Neural progenitor cell (in vitro differentiated cells): ENCODE data around the gene IFT122. TPM values are rescaled to one million over a fixed set of nuclear protein-coding genes. Genes with fewer than 3 reads are reported as not detected.

Source experiments
- DNase-seq: peaks from one replicate; pipeline ENCODE4 v3.0.0-alpha.2; 2016; ENCODE audit warnings: low spot score
- H2AFZ ChIP-seq: fragments of 200-600 bp; sonication (generic); replicated peaks from 2 replicates; pipeline ENCODE4 v1.6.1; 2016; ENCODE audit warnings: antibody characterized with exemption
- H3F3A ChIP-seq: fragments of 200-600 bp; sonication (generic); 2 replicates; pipeline ENCODE4 v1.6.1; 2016; ENCODE audit warnings: antibody characterized with exemption, low read depth
- H3K27ac ChIP-seq: fragments of 200-600 bp; sonication (generic); 2 replicates; pipeline ENCODE4 v1.5.1; 2016; ENCODE audit warnings: mild to moderate bottlenecking
- H3K27me3 ChIP-seq: fragments of 200-600 bp; sonication (generic); 2 replicates; pipeline ENCODE4 v1.6.1; 2016; ENCODE audit warnings: mild to moderate bottlenecking, moderate library complexity
- H3K36me3 ChIP-seq: fragments of 200-600 bp; sonication (generic); 2 replicates; pipeline ENCODE4 v1.5.1; 2016
- H3K4me1 ChIP-seq: fragments of 200-600 bp; sonication (generic); 2 replicates; pipeline ENCODE4 v1.6.1; 2016; ENCODE audit warnings: mixed run types
- H3K4me2 ChIP-seq: fragments of 200-600 bp; sonication (generic); 2 replicates; pipeline ENCODE4 v1.6.1; 2016
- H3K4me3 ChIP-seq: fragments of 200-600 bp; sonication (generic); 2 replicates; pipeline ENCODE4 v1.5.1; 2016
- H3K79me2 ChIP-seq: fragments of 200-600 bp; sonication (generic); 2 replicates; pipeline ENCODE4 v1.6.1; 2016; ENCODE audit warnings: low read depth
- H3K9ac ChIP-seq: fragments of 200-600 bp; sonication (generic); 2 replicates; pipeline ENCODE4 v1.6.1; 2016
- H3K9me3 ChIP-seq: fragments of 200-600 bp; sonication (generic); 2 replicates; pipeline ENCODE4 v1.5.1; 2016; ENCODE audit warnings: low read depth
- H4K20me1 ChIP-seq: fragments of 200-600 bp; sonication (generic); 2 replicates; pipeline ENCODE4 v1.6.1; 2016; ENCODE audit warnings: low read depth
- H3K27ac Mint-ChIP-seq: 3 replicates; pipeline ENCODE4 v1.8.0; 2021; ENCODE audit warnings: mixed read lengths
- H3K27me3 Mint-ChIP-seq: 2 replicates; pipeline ENCODE4 v1.8.0; 2022; ENCODE audit warnings: low read depth, mild to moderate bottlenecking, inconsistent platforms, moderate library complexity, mixed read lengths; ENCODE audit not compliant: insufficient read depth
- H3K36me3 Mint-ChIP-seq: 3 replicates; pipeline ENCODE4 v1.8.0; 2021; ENCODE audit warnings: mixed read lengths
- H3K4me1 Mint-ChIP-seq: 3 replicates; pipeline ENCODE4 v1.8.0; 2021; ENCODE audit warnings: mixed read lengths
- H3K4me3 Mint-ChIP-seq: 3 replicates; pipeline ENCODE4 v1.8.0; 2021; ENCODE audit warnings: mild to moderate bottlenecking, moderate library complexity, mixed read lengths
- H3K9me3 Mint-ChIP-seq: 3 replicates; pipeline ENCODE4 v1.8.0; 2020; ENCODE audit warnings: mixed read lengths
- EZH2 ChIP-seq: fragments of 200-600 bp; sonication (generic); IDR thresholded peaks from 2 replicates; pipeline ENCODE4 v1.6.1; 2017; ENCODE audit warnings: antibody characterized with exemption, mild to moderate bottlenecking, moderate library complexity
- EZH2phosphoT487 ChIP-seq: fragments of 200-600 bp; sonication (generic); IDR thresholded peaks from 2 replicates; pipeline ENCODE4 v1.6.1; 2017; ENCODE audit warnings: antibody characterized with exemption
- total RNA-seq: library from RNA; depleted of rRNA; stranded (reverse); fragments of >200 nt; gene quantifications from 2 replicates; pipeline ENCODE4 v1.2.3, GENCODE V29; 2015; ENCODE audit warnings: low replicate concordance
- TF ChIP-seq, protein P1 (sequence below): fragments of 200-600 bp; sonication (generic); IDR thresholded peaks from 2 replicates; pipeline ENCODE4 v1.5.1; 2017; ENCODE audit warnings: antibody characterized with exemption, mild to moderate bottlenecking

The IFT122 gene
- total RNA-seq, 1 donor from 2014 or later: 48.0 TPM

DNA sequence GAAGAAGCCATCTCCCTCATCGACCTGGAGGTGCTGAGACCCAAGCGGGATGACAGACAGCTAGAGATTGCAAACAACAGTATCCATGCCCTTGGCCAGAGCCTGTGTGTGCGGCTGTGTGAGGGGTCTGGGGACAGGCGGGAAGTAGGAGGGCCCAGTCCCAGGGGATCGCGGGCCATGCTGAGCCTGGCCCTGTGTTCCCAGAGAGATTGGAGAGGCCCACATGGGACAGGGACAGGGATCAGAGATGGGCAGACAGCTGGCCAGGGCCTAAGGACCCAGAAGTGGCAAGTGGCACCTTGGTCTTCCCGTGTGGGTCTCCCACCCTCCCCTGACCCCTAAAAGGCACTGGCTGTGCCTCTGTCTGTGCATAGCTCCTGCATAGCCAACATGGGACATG is 77.5 kb downstream of the IFT122 start:
- Mint-ChIP-seq H3K9me3 (no peaks in the 10 kb centered on the region), H3K4me3 (no peak overlapping the region), H3K4me1 (peaks cover 14% of the 10 kb centered on the region), H3K27me3 (peaks cover 2% of the 10 kb centered on the region), H3K27ac (no peak overlapping the region), H3K36me3 (peaks cover 19% of the 10 kb centered on the region)
- DNase-seq: no peak
- no peaks in the 10 kb centered on the region for H3K4me1 ChIP-seq
- no peak overlapping the region for H3K4me3 ChIP-seq
- H3K9me3 ChIP-seq: no peaks in the 10 kb centered on the region
- no peaks in the 10 kb centered on the region for H4K20me1 ChIP-seq
- H3K9ac ChIP-seq: no peak overlapping the region
- H3K27me3 ChIP-seq: no peaks in the 10 kb centered on the region
- no peak for TF ChIP-seq EZH2phosphoT487
- TF ChIP-seq, protein P1, sequence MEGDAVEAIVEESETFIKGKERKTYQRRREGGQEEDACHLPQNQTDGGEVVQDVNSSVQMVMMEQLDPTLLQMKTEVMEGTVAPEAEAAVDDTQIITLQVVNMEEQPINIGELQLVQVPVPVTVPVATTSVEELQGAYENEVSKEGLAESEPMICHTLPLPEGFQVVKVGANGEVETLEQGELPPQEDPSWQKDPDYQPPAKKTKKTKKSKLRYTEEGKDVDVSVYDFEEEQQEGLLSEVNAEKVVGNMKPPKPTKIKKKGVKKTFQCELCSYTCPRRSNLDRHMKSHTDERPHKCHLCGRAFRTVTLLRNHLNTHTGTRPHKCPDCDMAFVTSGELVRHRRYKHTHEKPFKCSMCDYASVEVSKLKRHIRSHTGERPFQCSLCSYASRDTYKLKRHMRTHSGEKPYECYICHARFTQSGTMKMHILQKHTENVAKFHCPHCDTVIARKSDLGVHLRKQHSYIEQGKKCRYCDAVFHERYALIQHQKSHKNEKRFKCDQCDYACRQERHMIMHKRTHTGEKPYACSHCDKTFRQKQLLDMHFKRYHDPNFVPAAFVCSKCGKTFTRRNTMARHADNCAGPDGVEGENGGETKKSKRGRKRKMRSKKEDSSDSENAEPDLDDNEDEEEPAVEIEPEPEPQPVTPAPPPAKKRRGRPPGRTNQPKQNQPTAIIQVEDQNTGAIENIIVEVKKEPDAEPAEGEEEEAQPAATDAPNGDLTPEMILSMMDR: no peak
- no peaks in the 10 kb centered on the region for H3K79me2 ChIP-seq
- H3K27ac ChIP-seq: no peak overlapping the region
- H3K4me2 ChIP-seq: no peak overlapping the region
- no peak overlapping the region for H2AFZ ChIP-seq
- H3K36me3 ChIP-seq: no peaks in the 10 kb centered on the region
- peaks cover 4% of the 10 kb centered on the region for H3F3A ChIP-seq

DNA sequence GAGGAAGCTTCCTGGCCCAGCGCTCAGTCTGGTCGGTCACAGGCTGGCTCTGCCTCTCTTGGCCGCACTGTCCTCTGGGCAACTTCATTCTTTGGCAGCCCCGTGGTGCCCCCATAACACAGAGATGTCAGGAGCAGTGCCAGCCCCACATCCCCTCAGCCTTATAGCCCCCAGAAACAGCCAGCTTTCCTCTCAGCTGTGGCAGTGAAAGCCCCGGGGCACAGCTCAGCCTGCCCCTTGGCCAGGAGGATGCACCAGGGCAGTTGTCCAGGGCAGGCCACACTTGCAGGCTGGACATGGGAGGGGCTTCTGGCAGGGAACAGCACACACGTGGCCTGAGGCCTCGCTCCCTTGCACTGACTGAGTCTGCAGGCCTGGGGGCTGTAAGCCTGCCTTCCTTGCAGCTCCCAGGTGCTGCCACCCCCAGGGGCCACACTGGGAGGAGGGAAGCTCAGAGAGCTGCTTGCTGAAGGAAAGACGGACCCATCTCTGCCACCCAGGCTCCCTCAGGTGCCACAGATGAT is 78.1 kb downstream of the IFT122 start:
- no peaks in the 10 kb centered on the region for H4K20me1 ChIP-seq
- no peak overlapping the region for H3K27ac ChIP-seq
- H3K27ac Mint-ChIP-seq: no peak overlapping the region
- no peaks in the 10 kb centered on the region for H3K79me2 ChIP-seq
- H3F3A ChIP-seq: peaks cover 4% of the 10 kb centered on the region
- H3K9ac ChIP-seq: no peak overlapping the region
- no peak overlapping the region for H3K4me3 Mint-ChIP-seq
- no peaks in the 10 kb centered on the region for H3K27me3 Mint-ChIP-seq
- H3K36me3 Mint-ChIP-seq: peaks cover 16% of the 10 kb centered on the region
- no peaks in the 10 kb centered on the region for H3K9me3 Mint-ChIP-seq
- no peaks in the 10 kb centered on the region for H3K4me1 ChIP-seq
- H3K9me3 ChIP-seq: no peaks in the 10 kb centered on the region
- H3K36me3 ChIP-seq: no peaks in the 10 kb centered on the region
- TF ChIP-seq, protein P1: no peak
- TF ChIP-seq EZH2phosphoT487: no peak
- TF ChIP-seq EZH2: no peak
- no peak for DNase-seq
- no peak overlapping the region for H3K4me2 ChIP-seq
- peaks cover 14% of the 10 kb centered on the region for H3K4me1 Mint-ChIP-seq
- H3K4me3 ChIP-seq: no peak overlapping the region
- no peak overlapping the region for H2AFZ ChIP-seq
- H3K27me3 ChIP-seq: no peaks in the 10 kb centered on the region

DNA sequence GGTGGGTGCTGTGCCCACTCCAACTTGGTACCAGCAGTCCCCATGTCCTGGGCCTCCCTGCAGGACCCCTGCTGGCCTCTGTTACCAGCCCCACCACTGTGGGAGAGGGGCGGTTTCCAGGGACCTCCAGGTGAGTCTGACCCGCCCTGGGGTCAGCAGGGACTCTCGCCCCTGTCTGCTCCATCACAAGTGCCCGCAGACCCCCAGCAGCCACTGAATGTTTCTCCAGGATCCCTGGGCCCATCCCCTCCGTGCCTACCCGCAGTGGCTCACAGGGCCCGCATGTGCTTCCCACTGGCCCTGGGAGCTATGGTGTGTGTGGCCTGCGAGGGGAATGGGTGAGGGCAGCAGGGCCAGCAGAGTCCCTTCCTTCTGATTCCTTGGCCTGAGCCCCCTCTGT is 78.6 kb downstream of the IFT122 start:
- H3K27ac Mint-ChIP-seq: no peak overlapping the region
- peaks cover 18% of the 10 kb centered on the region for H3K4me1 Mint-ChIP-seq
- no peaks in the 10 kb centered on the region for H3K9me3 Mint-ChIP-seq
- Histone ChIP-seq H3K9ac (no peak overlapping the region), H3K4me1 (no peaks in the 10 kb centered on the region), H3K9me3 (no peaks in the 10 kb centered on the region), H3K27me3 (no peaks in the 10 kb centered on the region), H3K4me2 (no peak overlapping the region), H3K4me3 (no peak overlapping the region), H3F3A (peaks cover 4% of the 10 kb centered on the region), H3K27ac (no peak overlapping the region), H3K79me2 (no peaks in the 10 kb centered on the region), H3K36me3 (no peaks in the 10 kb centered on the region), H4K20me1 (no peaks in the 10 kb centered on the region), H2AFZ (no peak overlapping the region)
- no peak overlapping the region for H3K4me3 Mint-ChIP-seq
- peaks cover 16% of the 10 kb centered on the region for H3K36me3 Mint-ChIP-seq
- no peak for DNase-seq
- TF ChIP-seq EZH2phosphoT487 (no peak), EZH2 (no peak)
- TF ChIP-seq, protein P1: no peak
- H3K27me3 Mint-ChIP-seq: no peaks in the 10 kb centered on the region

DNA sequence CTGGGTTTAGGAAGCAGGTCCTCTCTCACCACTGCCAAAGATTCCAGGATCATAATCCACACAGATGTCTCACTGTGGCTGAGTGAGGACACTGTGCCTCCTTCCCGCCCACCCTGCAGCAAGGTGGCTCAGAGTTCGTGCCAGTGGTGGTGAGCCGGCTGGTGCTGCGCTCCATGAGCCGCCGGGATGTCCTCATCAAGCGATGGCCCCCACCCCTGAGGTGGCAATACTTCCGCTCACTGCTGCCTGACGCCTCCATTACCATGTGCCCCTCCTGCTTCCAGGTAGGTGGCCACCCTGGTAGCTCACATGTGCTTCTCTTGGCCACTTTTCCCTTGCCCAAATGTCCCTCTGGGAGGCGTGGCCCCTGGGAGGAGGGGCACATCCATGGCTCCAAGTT is 79.4 kb downstream of the IFT122 start:
- Histone ChIP-seq H3K27me3 (no peaks in the 10 kb centered on the region), H3K9ac (no peak overlapping the region), H3K27ac (no peak overlapping the region), H3K9me3 (no peaks in the 10 kb centered on the region), H3K4me1 (no peaks in the 10 kb centered on the region), H4K20me1 (no peaks in the 10 kb centered on the region), H3K4me2 (no peak overlapping the region), H2AFZ (no peak overlapping the region), H3F3A (peaks cover 4% of the 10 kb centered on the region), H3K4me3 (no peak overlapping the region), H3K79me2 (no peaks in the 10 kb centered on the region), H3K36me3 (no peaks in the 10 kb centered on the region)
- Mint-ChIP-seq H3K27me3 (peaks cover 3% of the 10 kb centered on the region), H3K4me1 (peaks cover 18% of the 10 kb centered on the region), H3K36me3 (peaks cover 16% of the 10 kb centered on the region), H3K27ac (no peak overlapping the region), H3K4me3 (no peak overlapping the region), H3K9me3 (no peaks in the 10 kb centered on the region)
- no peak for DNase-seq
- TF ChIP-seq EZH2phosphoT487: no peak
- TF ChIP-seq, protein P1: no peak
- TF ChIP-seq EZH2: no peak
